Endometrium (tissue), 2 donors: ENCODE measurements around the gene PCBP3.

Source experiments
- FAIRE-seq: peaks from 2 replicates; lab custom pipeline; 2012; peaks lifted over from hg19 to GRCh38; lab: Jason Lieb, UNC
- donor health status: control.
- donor health status: control.

The PCBP3 gene

DNA sequence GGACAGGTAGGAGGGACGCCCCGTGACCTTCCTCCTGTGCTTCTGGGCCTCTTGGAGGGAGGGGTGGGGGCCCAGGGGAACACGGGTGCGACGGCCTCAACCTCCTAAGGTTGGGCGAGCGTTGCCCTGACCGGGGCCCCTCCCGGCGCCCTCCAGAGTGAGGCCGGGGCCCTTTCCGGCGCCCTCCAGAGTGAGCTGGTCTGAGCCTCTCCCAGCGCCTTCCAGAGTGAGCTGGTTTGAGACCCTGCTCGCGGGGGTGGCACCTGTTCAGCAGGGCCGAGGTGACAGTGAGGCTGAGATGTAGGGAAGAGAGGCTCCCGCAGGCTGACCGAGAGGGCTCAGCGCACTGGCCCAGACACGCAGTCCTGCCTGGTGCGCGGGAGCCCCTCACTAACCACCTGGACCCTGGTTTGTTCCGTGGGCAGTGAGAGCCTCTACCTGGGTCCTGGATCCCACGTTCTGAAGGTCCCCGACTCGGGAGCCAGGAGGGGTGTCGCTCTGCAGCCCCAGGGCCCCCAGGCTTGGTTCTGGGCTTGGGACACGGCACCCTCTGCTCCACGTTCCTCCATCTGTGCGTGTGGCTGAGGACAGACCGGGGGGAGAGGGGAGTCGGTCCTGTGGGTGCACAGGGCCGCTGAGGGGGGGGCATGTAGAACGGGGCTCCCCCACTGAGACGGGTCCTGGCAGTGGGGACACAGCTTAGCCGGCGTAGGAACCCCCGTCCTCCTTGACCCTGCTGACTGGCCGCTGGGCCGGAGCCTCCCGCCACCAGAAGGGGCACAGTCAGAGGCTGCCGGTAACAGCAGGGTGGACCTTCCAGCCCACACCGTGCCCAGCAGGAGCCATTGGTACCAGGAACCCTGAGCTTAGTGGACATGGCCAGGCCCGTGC lies 339.5 kb downstream of the PCBP3 start:
- no peak for FAIRE-seq

GRCh38 chr21:45983649-45983965 lies 340.1 kb downstream of the PCBP3 start:
- no peak for FAIRE-seq

DNA sequence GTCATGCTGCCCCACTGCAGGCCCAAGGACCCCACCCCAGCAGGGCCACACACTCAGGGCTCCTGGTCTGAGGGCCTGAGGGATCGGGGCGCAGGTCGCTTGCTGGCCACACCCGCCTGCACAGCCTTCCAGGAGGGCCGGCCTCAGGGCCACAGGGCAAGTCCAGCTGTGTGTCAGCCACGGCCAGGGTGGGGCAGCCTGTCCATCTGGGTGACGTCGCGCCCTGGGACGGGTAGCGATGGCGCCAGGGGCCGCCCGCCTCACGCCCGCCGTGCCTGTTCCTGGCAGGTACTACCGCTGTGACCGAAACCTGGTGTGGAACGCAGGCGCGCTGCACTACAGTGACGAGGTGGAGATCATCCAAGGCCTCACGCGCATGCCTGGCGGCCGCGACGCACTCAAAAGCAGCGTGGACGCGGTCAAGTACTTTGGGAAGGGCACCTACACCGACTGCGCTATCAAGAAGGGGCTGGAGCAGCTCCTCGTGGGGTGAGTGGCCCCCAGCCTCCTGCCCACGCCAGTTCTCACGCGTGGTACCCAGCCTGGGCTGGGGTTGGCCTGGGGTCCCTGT lies 340.5 kb downstream of the PCBP3 start:
- no peak for FAIRE-seq

- no peak for FAIRE-seq
These were observed 341.1 kb downstream of the PCBP3 start for GRCh38 chr21:45984584-45985095.

DNA sequence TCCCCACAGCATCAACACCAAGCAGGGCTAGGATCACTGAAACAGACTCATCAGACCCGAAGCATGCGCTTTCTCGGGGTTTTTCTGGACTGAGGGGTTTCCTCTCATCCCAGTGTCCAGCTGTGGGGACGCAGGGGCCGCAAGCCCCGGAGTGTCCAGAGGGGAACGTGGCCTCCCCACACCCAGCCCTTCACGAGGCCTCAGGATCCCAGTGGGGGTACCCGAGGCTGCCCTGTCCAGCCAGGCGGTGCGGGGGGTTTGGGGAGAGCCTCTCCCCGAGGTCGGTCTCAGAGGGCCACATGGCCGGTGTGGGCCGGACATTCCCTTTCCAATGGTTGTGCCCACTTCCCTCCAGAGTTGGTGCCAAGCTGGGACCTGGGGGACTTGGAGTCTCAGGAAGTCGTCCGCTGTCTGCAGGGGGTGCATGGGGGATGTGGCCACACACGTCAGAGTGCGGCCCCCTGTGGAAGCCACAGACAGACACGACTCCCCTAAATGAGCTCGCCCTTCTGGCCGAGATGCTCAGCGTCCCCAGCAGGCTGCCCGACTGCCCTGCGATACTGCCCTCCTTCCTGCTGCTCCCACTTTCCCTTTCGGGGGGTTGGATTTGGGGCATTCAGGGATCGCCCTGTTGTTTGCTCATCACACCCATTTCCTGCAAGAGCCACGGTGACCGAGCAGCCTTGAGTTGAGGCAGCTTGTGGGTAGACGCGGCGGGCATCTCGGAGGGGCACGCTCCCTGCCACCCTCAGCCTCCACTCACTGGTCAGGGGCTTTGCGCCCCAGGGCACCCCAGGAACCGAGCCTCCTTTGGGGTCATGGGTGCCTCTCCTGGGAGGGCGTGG lies 342.2 kb downstream of the PCBP3 start:
- FAIRE-seq = no peak

DNA sequence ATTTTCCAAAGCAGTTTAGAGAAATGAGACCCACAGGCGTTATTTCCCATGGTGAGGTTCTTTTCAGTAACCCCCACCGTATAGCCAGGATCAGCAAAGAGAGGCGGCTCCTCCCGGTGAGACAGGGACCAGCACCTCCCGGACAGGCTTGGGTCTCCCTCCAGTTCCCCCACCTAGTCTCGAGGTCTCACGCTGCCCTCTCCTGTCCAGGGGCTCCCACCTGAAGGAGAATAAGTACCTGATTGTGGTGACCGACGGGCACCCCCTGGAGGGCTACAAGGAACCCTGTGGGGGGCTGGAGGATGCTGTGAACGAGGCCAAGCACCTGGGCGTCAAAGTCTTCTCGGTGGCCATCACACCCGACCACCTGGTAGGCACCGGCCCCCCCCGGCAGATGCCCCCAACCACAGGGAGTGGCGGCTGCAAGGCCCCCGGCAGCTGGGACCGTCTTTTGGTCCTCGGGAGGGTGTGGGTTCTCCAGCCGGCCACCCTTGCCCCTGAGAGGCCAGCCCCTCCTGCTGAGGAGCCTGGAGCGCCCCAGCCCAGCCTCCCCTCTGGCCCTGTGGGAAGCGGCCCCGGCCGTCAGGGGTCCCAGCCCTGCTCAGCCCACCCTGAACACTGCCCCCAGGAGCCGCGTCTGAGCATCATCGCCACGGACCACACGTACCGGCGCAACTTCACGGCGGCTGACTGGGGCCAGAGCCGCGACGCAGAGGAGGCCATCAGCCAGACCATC lies 343.0 kb downstream of the PCBP3 start:
- no peak for FAIRE-seq

GRCh38 chr21:45987121-45987711 lies 343.7 kb downstream of the PCBP3 start:
- no peak for FAIRE-seq

DNA sequence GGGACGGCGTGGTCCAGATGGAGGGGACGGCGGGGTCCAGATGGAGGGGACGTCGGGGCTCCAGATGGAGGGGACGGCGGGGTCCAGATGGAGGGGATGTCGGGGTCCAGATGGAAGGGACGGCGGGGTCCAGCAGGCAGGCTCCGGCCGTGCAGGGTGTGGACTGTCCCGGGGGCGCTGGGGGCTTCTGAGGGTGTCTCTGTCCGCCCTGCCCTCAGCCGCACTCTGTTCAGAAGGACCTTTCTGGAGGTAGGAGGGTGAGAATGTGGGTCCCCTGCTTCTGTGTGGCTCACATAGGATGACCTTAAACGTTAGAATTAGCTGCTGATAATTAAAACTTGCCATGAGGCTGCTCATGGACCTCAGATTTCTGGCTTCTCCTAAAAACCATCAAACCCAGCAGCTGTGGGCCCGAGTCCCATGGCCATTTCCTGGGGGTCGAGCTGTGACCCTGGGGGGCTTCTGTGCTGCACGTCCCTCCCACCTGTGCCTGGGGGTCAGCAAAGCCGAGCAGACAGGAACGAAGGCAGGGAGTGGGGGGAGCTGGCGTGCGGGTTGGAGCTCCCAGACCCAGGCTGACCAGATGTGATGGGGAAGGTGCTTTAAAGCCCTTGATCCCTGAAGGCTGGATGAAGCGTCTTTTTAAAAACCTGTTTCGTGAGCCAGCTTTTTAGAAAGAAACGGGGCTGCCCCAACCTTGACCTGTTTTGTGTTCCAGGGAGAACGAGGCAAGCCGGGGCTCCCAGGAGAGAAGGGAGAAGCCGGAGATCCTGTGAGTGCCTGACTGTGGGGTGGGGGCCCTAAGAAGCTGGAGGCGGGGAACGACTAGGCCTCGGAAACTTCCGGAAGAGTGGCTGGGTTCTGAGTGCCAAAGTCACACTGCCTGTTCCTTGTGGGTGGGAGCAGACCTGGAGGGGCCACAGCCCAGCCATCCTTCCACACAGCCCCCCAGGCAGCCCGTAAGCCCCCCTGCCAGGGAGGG lies 345.1 kb downstream of the PCBP3 start:
- FAIRE-seq = no peak

GRCh38 chr21:45989355-45990048 lies 346.0 kb downstream of the PCBP3 start:
- no peak for FAIRE-seq

- no peak for FAIRE-seq
These were observed 346.7 kb downstream of the PCBP3 start for GRCh38 chr21:45990049-45990711.

DNA sequence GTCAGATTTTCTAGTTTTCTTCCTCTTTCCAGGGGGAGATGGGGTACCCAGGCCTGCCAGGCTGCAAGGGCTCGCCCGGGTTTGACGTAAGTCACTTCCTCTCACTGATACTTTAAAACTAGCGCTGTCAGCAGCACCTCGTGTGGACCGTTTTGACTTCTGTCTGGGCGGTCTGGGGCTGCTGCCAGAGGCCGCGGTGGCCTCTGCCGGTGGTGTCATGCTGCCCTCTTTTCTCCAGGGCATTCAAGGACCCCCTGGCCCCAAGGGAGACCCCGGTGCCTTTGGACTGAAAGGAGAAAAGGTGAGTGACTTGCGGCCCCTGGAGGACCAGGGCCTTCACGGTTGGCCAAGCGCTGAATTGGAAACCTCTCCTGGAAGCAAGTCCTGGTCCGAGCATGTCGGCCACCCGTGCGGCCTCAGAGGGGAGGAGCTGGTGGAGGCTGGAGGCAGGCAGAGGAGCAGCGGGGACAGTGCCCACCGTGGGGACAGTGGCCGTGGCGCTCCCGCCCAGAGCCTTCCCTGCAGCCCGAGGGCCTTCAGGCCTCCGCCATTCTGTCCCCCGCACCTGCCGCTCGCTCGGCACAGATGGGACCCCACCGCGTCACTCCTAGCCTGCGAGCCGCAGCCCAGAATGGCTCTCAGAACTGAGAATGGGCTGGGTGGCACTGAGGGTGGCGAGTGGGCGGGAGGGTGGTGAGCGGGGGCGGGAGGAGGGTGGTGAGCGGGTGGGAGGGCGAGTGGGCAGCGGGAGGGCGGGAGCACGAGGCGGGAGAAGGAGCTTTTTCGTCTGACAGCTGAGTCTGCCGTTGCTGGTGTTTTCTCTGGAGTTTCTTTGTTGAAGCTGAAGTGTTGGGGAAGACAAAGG lies 347.4 kb downstream of the PCBP3 start:
- FAIRE-seq = no peak

GRCh38 chr21:45991606-45992300 lies 348.2 kb downstream of the PCBP3 start:
- no peak for FAIRE-seq
